ENCODE results near the gene GRAMD1A. TPM values are rescaled to one million over a fixed set of nuclear protein-coding genes. Genes with fewer than 3 reads are reported as not detected.

Gene GRAMD1A
- polyA plus RNA-seq, 1 of the 3 experiments (the other 2 are of a cell fraction): 81.9 TPM

GRCh38 chr19:35056513-35057063 lies 56.5 kb downstream of the GRAMD1A start (continued):
- TF ChIP-seq REST (IDR thresholded peaks at IDR 0.05; ENCODE audit: low read depth, low read length) (no peak), RCOR1 (IDR thresholded peaks at IDR 0.05; ENCODE audit: low read length) (no peak), POLR2AphosphoS5 (IDR thresholded peaks at IDR 0.05; ENCODE audit: low read depth, low read length) (no peak), SIN3A (IDR thresholded peaks at IDR 0.05; ENCODE audit: borderline replicate concordance, low read depth, low read length) (no peak), CHD2 (IDR thresholded peaks at IDR 0.05; ENCODE audit: low read length, partially characterized antibody) (no peak), FOXM1 (IDR thresholded peaks at IDR 0.05; ENCODE audit: low read depth) (no peak), CTCF (IDR thresholded peaks at IDR 0.05) (no peak)

- Histone ChIP-seq H3K27ac (ENCODE audit: low read depth in 2 of 2, low read length in 1 of 2) (no peak overlapping the region), H3F3A (replicated peaks; ENCODE audit: insufficient read depth) (no peaks in the 10 kb centered on the region), H2AFZ (ENCODE audit: low read depth) (no peak overlapping the region), H3K9me3 (no peaks in the 10 kb centered on the region), H3K36me3 (replicated peaks in 1 of 2; ENCODE audit: control insufficient read depth in 1 of 2, insufficient read depth in 2 of 2, low read length in 1 of 2) (no peaks in the 10 kb centered on the region), H3K4me2 (no peak overlapping the region), H3K27me3 (ENCODE audit: insufficient read depth) (peaks cover 49% of the 10 kb centered on the region), H3K4me1 (ENCODE audit: control insufficient read depth in 1 of 2, insufficient read depth in 2 of 2, low read depth in 1 of 2, low read length in 1 of 2) (no peaks in the 10 kb centered on the region), H3K4me3 (ENCODE audit: low read depth in 2 of 2, low read length in 1 of 2) (no peak overlapping the region), H3K9me2 (no peaks in the 10 kb centered on the region), H3K9ac (no peak overlapping the region), H4K20me1 (ENCODE audit: insufficient read depth) (no peaks in the 10 kb centered on the region), H3K79me2 (ENCODE audit: insufficient read depth) (no peaks in the 10 kb centered on the region)
- CTCF ChIA-PET: interaction anchor here (0.8 to 9.9 kb wide), 5 partner anchors 8 to 83 kb away, joined by 3 to 86 read pairs (median 7); partner anchors contain the start of genes HPN and LGI4
- TF ChIP-seq SMC3 (IDR thresholded peaks at IDR 0.05; ENCODE audit: low read depth, low read length) (no peak), GABPA (IDR thresholded peaks at IDR 0.05; ENCODE audit: low read depth) (no peak), TCF12 (IDR thresholded peaks at IDR 0.05) (no peak)
- DNase-seq: no peak
- POLR2A ChIA-PET: no interaction called here
- WGBS (ENCODE audit: low lambda C conversion rate): 45% methylated on average over 2 of the region's 2 CpGs
Measured at GRCh38 chr19:35058370-35058769, 58.2 kb downstream of the GRAMD1A start.

Data from SK-N-SH (cell line).